ENCODE results near the gene KCNB1.

Gene KCNB1

GRCh38 chr20:49468412-49468811 is 14.1 kb downstream of the KCNB1 start:
- no peak for DNase-seq

GRCh38 chr20:49466114-49466912 is 16.2 kb downstream of the KCNB1 start:
- DNase-seq = no peak

GRCh38 chr20:49464556-49464955 is 17.9 kb downstream of the KCNB1 start:
- DNase-seq = no peak

GRCh38 chr20:49462626-49463025 is 19.8 kb downstream of the KCNB1 start:
- DNase-seq = no peak

GRCh38 chr20:49461894-49462620 is 20.4 kb downstream of the KCNB1 start:
- DNase-seq = no peak

GRCh38 chr20:49460916-49461315 is 21.6 kb downstream of the KCNB1 start:
- peak; percentile 59 for DNase-seq

- DNase-seq = no peak
These were observed 22.3 kb downstream of the KCNB1 start for GRCh38 chr20:49460131-49460530.

- no peak for DNase-seq
These were observed 22.8 kb downstream of the KCNB1 start for GRCh38 chr20:49459684-49460083.

GRCh38 chr20:49457444-49457843 is 25.0 kb downstream of the KCNB1 start:
- no peak for DNase-seq

GRCh38 chr20:49456646-49457045 is 25.8 kb downstream of the KCNB1 start:
- DNase-seq = no peak

GRCh38 chr20:49455691-49456090 is 26.8 kb downstream of the KCNB1 start:
- DNase-seq = peak; percentile 18

- peak; percentile 69 for DNase-seq
These were observed 30.4 kb downstream of the KCNB1 start for GRCh38 chr20:49452011-49452482.

GRCh38 chr20:49450281-49450721 is 32.2 kb downstream of the KCNB1 start:
- DNase-seq = peak; percentile 37

GRCh38 chr20:49448917-49449316 is 33.6 kb downstream of the KCNB1 start:
- DNase-seq = no peak

- DNase-seq = no peak
These were observed 34.3 kb downstream of the KCNB1 start for GRCh38 chr20:49447946-49448809.

- DNase-seq = no peak
These were observed 35.1 kb downstream of the KCNB1 start for GRCh38 chr20:49447364-49447763.

- DNase-seq = no peak
These were observed 35.7 kb downstream of the KCNB1 start for GRCh38 chr20:49446808-49447207.

GRCh38 chr20:49446080-49446479 is 36.4 kb downstream of the KCNB1 start:
- DNase-seq = no peak

GRCh38 chr20:49445176-49445575 is 37.3 kb downstream of the KCNB1 start:
- DNase-seq = no peak

GRCh38 chr20:49444553-49444990 is 37.9 kb downstream of the KCNB1 start:
- no peak for DNase-seq

- no peak for DNase-seq
These were observed 45.4 kb downstream of the KCNB1 start for GRCh38 chr20:49437057-49437456.

- no peak for DNase-seq
These were observed 46.8 kb downstream of the KCNB1 start for GRCh38 chr20:49435639-49436038.

- DNase-seq = no peak
These were observed 49.1 kb downstream of the KCNB1 start for GRCh38 chr20:49433333-49433732.

All from NCI-H446 treated with DMSO at 0.1 percent for 48 hours (cell line).